GM18498 (cell line): Measurements from ENCODE around the gene MYH15.

ENCODE experiments used
- ATAC-seq: cut with Tn5 transposase; IDR thresholded peaks from one replicate; pipeline ENCODE4 v1.9.1; 2021; ENCODE audit warnings: mild to moderate bottlenecking, moderate library complexity; ENCODE audit not compliant: unreplicated experiment

MYH15 gene

GRCh38 chr3:108342837-108343486 is 167.4 kb downstream of the MYH15 start:
- ATAC-seq, result peak; percentile 76

- no peak for ATAC-seq
Observed at GRCh38 chr3:108341911-108342310, 168.5 kb downstream of the MYH15 start.

GRCh38 chr3:108338901-108339545 is 171.4 kb downstream of the MYH15 start:
- ATAC-seq, result peak; percentile 49

GRCh38 chr3:108334701-108335100 is 175.7 kb downstream of the MYH15 start:
- no peak for ATAC-seq

- ATAC-seq, result no peak
Observed at GRCh38 chr3:108333961-108334360, 176.4 kb downstream of the MYH15 start.

GRCh38 chr3:108331792-108332191 is 178.6 kb downstream of the MYH15 start:
- no peak for ATAC-seq
